Measurements from ENCODE around the gene LARP7.

LARP7 gene

GRCh38 chr4:112646632-112647537 is 9.9 kb downstream of the LARP7 start:
- TF ChIP-seq RAD21 (IDR thresholded peaks at IDR 0.05; ENCODE audit: low read depth), result no peak
- TF ChIP-seq, protein P1, sequence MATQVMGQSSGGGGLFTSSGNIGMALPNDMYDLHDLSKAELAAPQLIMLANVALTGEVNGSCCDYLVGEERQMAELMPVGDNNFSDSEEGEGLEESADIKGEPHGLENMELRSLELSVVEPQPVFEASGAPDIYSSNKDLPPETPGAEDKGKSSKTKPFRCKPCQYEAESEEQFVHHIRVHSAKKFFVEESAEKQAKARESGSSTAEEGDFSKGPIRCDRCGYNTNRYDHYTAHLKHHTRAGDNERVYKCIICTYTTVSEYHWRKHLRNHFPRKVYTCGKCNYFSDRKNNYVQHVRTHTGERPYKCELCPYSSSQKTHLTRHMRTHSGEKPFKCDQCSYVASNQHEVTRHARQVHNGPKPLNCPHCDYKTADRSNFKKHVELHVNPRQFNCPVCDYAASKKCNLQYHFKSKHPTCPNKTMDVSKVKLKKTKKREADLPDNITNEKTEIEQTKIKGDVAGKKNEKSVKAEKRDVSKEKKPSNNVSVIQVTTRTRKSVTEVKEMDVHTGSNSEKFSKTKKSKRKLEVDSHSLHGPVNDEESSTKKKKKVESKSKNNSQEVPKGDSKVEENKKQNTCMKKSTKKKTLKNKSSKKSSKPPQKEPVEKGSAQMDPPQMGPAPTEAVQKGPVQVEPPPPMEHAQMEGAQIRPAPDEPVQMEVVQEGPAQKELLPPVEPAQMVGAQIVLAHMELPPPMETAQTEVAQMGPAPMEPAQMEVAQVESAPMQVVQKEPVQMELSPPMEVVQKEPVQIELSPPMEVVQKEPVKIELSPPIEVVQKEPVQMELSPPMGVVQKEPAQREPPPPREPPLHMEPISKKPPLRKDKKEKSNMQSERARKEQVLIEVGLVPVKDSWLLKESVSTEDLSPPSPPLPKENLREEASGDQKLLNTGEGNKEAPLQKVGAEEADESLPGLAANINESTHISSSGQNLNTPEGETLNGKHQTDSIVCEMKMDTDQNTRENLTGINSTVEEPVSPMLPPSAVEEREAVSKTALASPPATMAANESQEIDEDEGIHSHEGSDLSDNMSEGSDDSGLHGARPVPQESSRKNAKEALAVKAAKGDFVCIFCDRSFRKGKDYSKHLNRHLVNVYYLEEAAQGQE (IDR thresholded peaks at IDR 0.05; ENCODE audit: low read depth), result no peak
- TF ChIP-seq NFIC (IDR thresholded peaks at IDR 0.05), result no peak
- TF ChIP-seq USF1 (IDR thresholded peaks at IDR 0.05), result no peak
- no peak for TF ChIP-seq TEAD4 (IDR thresholded peaks at IDR 0.05)
- TF ChIP-seq MAX (IDR thresholded peaks at IDR 0.05), result no peak
- TF ChIP-seq FOXM1 (IDR thresholded peaks at IDR 0.05; ENCODE audit: borderline replicate concordance, low read depth), result no peak
- TF ChIP-seq EP300 (IDR thresholded peaks at IDR 0.05; ENCODE audit: borderline replicate concordance), result no peak
- TF ChIP-seq TCF12 (IDR thresholded peaks at IDR 0.05; ENCODE audit: low read depth), result no peak

- TF ChIP-seq USF1 (IDR thresholded peaks at IDR 0.05) (no peak), EP300 (IDR thresholded peaks at IDR 0.05; ENCODE audit: borderline replicate concordance) (no peak), NFIC (IDR thresholded peaks at IDR 0.05) (no peak), MAX (IDR thresholded peaks at IDR 0.05) (no peak), YY1 (IDR thresholded peaks at IDR 0.05; ENCODE audit: low read depth) (no peak), CEBPB (IDR thresholded peaks at IDR 0.05) (no peak), EGR1 (IDR thresholded peaks at IDR 0.05) (no peak)
Observed at GRCh38 chr4:112647785-112648184, 10.8 kb downstream of the LARP7 start.

GRCh38 chr4:112648263-112649054 is 11.5 kb downstream of the LARP7 start:
- TF ChIP-seq USF1 (IDR thresholded peaks at IDR 0.05) (no peak), CEBPB (IDR thresholded peaks at IDR 0.05) (no peak), ZBTB7A (IDR thresholded peaks at IDR 0.05; ENCODE audit: low read depth) (no peak), RAD21 (IDR thresholded peaks at IDR 0.05; ENCODE audit: low read depth) (no peak), EP300 (IDR thresholded peaks at IDR 0.05; ENCODE audit: borderline replicate concordance) (no peak), TCF12 (IDR thresholded peaks at IDR 0.05; ENCODE audit: low read depth) (no peak), FOXM1 (IDR thresholded peaks at IDR 0.05; ENCODE audit: borderline replicate concordance, low read depth) (no peak), MAX (IDR thresholded peaks at IDR 0.05) (no peak), YY1 (IDR thresholded peaks at IDR 0.05; ENCODE audit: low read depth) (no peak), TEAD4 (IDR thresholded peaks at IDR 0.05) (no peak)
- TF ChIP-seq, protein P1 (IDR thresholded peaks at IDR 0.05; ENCODE audit: low read depth), result no peak

DNA sequence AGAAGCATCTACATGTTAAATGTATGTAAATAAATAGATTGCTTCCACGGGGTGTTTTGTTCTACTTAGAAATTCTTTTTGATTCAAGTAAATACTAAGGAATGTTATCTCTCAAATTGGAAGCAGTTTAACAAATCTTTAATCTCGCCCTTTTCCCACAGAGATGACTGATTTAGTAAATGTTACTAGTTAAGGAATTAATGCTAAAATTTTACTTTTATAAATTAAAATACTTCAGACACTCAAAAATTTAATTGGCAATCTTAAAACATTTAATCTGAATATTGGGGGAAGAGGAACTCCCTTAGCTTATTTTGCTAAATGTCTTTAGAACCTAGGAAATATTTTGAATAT is 12.1 kb downstream of the LARP7 start:
- TF ChIP-seq MAX (IDR thresholded peaks at IDR 0.05) (no peak), TAF1 (IDR thresholded peaks at IDR 0.05; ENCODE audit: low read depth) (no peak), ZBTB7A (IDR thresholded peaks at IDR 0.05; ENCODE audit: low read depth) (no peak), TCF12 (IDR thresholded peaks at IDR 0.05; ENCODE audit: low read depth) (no peak), EP300 (IDR thresholded peaks at IDR 0.05; ENCODE audit: borderline replicate concordance) (no peak), TEAD4 (IDR thresholded peaks at IDR 0.05) (no peak), FOXM1 (IDR thresholded peaks at IDR 0.05; ENCODE audit: borderline replicate concordance, low read depth) (no peak), CEBPB (IDR thresholded peaks at IDR 0.05) (no peak), YY1 (IDR thresholded peaks at IDR 0.05; ENCODE audit: low read depth) (no peak), EGR1 (IDR thresholded peaks at IDR 0.05) (no peak), NFIC (IDR thresholded peaks at IDR 0.05) (no peak), CREB1 (IDR thresholded peaks at IDR 0.05; ENCODE audit: low read depth) (no peak), RAD21 (IDR thresholded peaks at IDR 0.05; ENCODE audit: low read depth) (no peak), USF1 (IDR thresholded peaks at IDR 0.05) (no peak)
- TF ChIP-seq, protein P1 (IDR thresholded peaks at IDR 0.05; ENCODE audit: low read depth), result no peak
